Thoracic aorta (tissue), 2 donors: ENCODE data around the gene SPO11. TPM values are rescaled to one million over a fixed set of nuclear protein-coding genes. Genes with fewer than 3 reads are reported as not detected.

Experiments
- ATAC-seq: fragments of 150-250 bp; one replicate; pipeline ENCODE4 v1.8.0; 2017; ENCODE audit warnings: low read depth; ENCODE audit not compliant: insufficient number of reproducible peaks, low FRiP score
- DNase-seq: peaks from one replicate; pipeline ENCODE4 v3.0.0-alpha.2; 2020; ENCODE audit warnings: low spot score
- H3K27ac ChIP-seq, 2 donors: fragments of 200-600 bp; sonication (generic); 1 replicate in 1 of 2; 2 replicates in 1 of 2; pipeline ENCODE4 v1.5.1; 2016; ENCODE audit warnings: mild to moderate bottlenecking in 2 of 2, moderate library complexity in 2 of 2
- H3K27me3 ChIP-seq: fragments of 200-600 bp; sonication (generic); replicated peaks from 2 replicates; pipeline ENCODE4 v1.6.0; 2016; ENCODE audit warnings: mild to moderate bottlenecking; ENCODE audit not compliant: insufficient read depth
- H3K36me3 ChIP-seq: fragments of 200-600 bp; sonication (generic); one replicate; pipeline ENCODE4 v1.5.1; 2016
- H3K4me1 ChIP-seq, 2 donors: fragments of 200-600 bp; sonication (generic); 1 replicate in 1 of 2; 2 replicates in 1 of 2; pipeline versions ENCODE4 v1.5.1 to v1.6.0; 2016; ENCODE audit warnings: low read depth in 2 of 2, mild to moderate bottlenecking in 1 of 2; ENCODE audit not compliant: control insufficient read depth in 1 of 2
- H3K4me3 ChIP-seq: fragments of 200-600 bp; sonication (generic); 2 replicates; pipeline ENCODE4 v1.5.1; 2016; ENCODE audit warnings: mild to moderate bottlenecking
- H3K9me3 ChIP-seq: fragments of 200-600 bp; sonication (generic); 2 replicates; pipeline ENCODE4 v1.5.1; 2016
- CTCF ChIP-seq: fragments of 200-600 bp; sonication (generic); IDR thresholded peaks from one replicate; pipeline ENCODE4 v1.5.1; 2019; ENCODE audit warnings: antibody characterized with exemption
- total RNA-seq, 2 donors: library from RNA; depleted of rRNA; stranded (reverse); fragments of >200 nt; gene quantifications; one replicate each; pipeline versions ENCODE4 v1.1.0 to v1.2.3, GENCODE V29; 2016

The SPO11 gene
- total RNA-seq, 2 donors from 2014 or later: not detected

- no peaks in the 10 kb centered on the region for H3K27me3 ChIP-seq
- no peak for ATAC-seq
- H3K9me3 ChIP-seq: no peaks in the 10 kb centered on the region
- H3K27ac ChIP-seq: no peak overlapping the region
- H3K36me3 ChIP-seq: peaks cover 37% of the 10 kb centered on the region
- no peaks in the 10 kb centered on the region for H3K4me1 ChIP-seq
- no peak for TF ChIP-seq CTCF
- no peak for DNase-seq
- no peak overlapping the region for H3K4me3 ChIP-seq
Measured at GRCh38 chr20:57377350-57377749, 47.7 kb downstream of the SPO11 start.

GRCh38 chr20:57378107-57378506 is 48.5 kb downstream of the SPO11 start:
- Histone ChIP-seq H3K27ac (no peak overlapping the region), H3K9me3 (no peaks in the 10 kb centered on the region), H3K4me1 (no peaks in the 10 kb centered on the region), H3K36me3 (peaks cover 30% of the 10 kb centered on the region), H3K4me3 (no peak overlapping the region), H3K27me3 (no peaks in the 10 kb centered on the region)
- DNase-seq: no peak
- ATAC-seq: no peak
- no peak for TF ChIP-seq CTCF

DNA sequence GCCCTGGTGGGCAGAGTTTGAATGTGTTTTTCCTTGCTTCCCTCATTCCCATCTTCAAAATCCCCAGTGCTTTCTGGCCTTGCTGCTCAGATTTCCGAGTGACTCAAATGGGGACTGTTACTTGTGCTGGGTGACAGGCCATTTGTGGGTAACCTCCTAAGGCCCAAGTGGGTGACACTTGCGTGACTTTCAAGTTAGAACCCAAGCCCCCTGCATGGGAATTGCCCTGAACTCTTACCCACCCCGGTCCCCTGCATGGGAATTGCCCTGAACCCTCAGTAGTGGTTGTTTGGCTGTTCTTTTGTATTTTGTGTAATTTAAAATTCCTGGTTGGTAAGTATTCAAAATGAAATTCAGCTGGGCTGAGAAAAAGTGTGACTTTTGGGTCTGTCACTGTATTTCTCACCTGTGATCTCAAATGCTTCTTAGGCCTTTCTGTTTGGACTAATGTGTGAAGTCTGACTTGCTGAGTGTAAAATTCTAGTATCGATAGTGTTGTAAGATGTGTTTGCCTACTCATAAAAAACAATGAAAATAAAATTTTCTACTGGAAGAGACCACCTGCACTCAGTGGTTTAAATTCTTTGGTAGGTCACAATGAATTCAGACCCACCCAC is 49.2 kb downstream of the SPO11 start:
- no peak overlapping the region for H3K4me3 ChIP-seq
- no peaks in the 10 kb centered on the region for H3K9me3 ChIP-seq
- H3K27ac ChIP-seq: no peak overlapping the region
- TF ChIP-seq CTCF: no peak
- DNase-seq (no peak), ATAC-seq (no peak)
- H3K36me3 ChIP-seq: peaks cover 24% of the 10 kb centered on the region
- no peaks in the 10 kb centered on the region for H3K27me3 ChIP-seq
- no peaks in the 10 kb centered on the region for H3K4me1 ChIP-seq

- H3K27me3 ChIP-seq: no peaks in the 10 kb centered on the region
- ATAC-seq (no peak), DNase-seq (no peak)
- no peaks in the 10 kb centered on the region for H3K9me3 ChIP-seq
- no peaks in the 10 kb centered on the region for H3K4me1 ChIP-seq
- H3K4me3 ChIP-seq: no peak overlapping the region
- TF ChIP-seq CTCF: no peak
- peaks cover 21% of the 10 kb centered on the region for H3K36me3 ChIP-seq
- H3K27ac ChIP-seq: no peak overlapping the region
Measured at GRCh38 chr20:57379263-57379647, 49.7 kb downstream of the SPO11 start.

DNA sequence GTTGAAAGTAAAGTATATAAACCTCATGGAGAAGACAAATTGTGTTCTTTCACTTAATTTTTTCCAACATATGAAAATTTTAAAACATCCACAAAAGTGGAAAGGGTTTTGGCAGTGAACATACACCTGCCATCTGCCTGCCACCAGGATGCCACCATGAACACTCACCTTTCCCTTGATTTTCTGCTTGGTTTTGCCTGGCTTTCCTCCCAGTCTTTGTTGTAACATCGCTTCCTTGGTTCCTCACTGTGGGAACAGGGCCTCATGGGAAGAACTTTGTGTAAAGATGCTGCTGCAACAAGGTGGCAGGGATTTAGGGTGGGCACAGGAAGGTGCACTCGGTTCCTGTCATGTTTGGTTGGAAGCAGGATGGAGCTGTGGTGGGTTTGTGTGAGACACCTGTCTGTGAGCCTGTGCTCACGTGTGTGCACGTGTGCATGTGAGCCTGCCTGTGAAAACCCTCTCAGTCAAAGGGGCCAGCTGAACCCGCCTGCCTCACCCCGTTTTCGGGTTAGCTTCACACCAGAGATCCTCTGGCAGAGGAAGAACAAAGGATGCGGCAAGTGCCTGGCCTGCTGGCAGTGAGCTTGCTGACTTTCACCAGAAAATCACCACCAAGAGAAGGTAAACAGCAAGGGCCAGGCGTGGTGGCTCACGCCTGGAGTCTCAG is 50.6 kb downstream of the SPO11 start:
- no peak for TF ChIP-seq CTCF
- Histone ChIP-seq H3K4me1 (no peaks in the 10 kb centered on the region), H3K9me3 (no peaks in the 10 kb centered on the region), H3K27ac (no peak overlapping the region), H3K27me3 (no peaks in the 10 kb centered on the region), H3K36me3 (peaks cover 18% of the 10 kb centered on the region), H3K4me3 (no peak overlapping the region)
- ATAC-seq: no peak
- no peak for DNase-seq
